ENCODE measurements around the gene CPE. TPM values are rescaled to one million over a fixed set of nuclear protein-coding genes. Genes with fewer than 3 reads are reported as not detected.

The CPE gene
- total RNA-seq, 1 experiment from 2014 or later: 0.92 TPM

GRCh38 chr4:165381821-165382373 is 3.1 kb downstream of the CPE start:
- no peak overlapping the region for H3K27ac ChIP-seq (ENCODE audit: low read length)

GRCh38 chr4:165382640-165383039 is 3.8 kb downstream of the CPE start:
- TF ChIP-seq POLR2AphosphoS5 (IDR thresholded peaks at IDR 0.05; ENCODE audit: low read depth, low read length) (no peak), CTCF (IDR thresholded peaks at IDR 0.05) (no peak), TCF7L2 (IDR thresholded peaks at IDR 0.05; ENCODE audit: low read depth, low read length) (no peak), SIN3A (IDR thresholded peaks at IDR 0.05; ENCODE audit: borderline replicate concordance, insufficient read depth, low read depth, low read length) (no peak)
- TF ChIP-seq, protein P1, sequence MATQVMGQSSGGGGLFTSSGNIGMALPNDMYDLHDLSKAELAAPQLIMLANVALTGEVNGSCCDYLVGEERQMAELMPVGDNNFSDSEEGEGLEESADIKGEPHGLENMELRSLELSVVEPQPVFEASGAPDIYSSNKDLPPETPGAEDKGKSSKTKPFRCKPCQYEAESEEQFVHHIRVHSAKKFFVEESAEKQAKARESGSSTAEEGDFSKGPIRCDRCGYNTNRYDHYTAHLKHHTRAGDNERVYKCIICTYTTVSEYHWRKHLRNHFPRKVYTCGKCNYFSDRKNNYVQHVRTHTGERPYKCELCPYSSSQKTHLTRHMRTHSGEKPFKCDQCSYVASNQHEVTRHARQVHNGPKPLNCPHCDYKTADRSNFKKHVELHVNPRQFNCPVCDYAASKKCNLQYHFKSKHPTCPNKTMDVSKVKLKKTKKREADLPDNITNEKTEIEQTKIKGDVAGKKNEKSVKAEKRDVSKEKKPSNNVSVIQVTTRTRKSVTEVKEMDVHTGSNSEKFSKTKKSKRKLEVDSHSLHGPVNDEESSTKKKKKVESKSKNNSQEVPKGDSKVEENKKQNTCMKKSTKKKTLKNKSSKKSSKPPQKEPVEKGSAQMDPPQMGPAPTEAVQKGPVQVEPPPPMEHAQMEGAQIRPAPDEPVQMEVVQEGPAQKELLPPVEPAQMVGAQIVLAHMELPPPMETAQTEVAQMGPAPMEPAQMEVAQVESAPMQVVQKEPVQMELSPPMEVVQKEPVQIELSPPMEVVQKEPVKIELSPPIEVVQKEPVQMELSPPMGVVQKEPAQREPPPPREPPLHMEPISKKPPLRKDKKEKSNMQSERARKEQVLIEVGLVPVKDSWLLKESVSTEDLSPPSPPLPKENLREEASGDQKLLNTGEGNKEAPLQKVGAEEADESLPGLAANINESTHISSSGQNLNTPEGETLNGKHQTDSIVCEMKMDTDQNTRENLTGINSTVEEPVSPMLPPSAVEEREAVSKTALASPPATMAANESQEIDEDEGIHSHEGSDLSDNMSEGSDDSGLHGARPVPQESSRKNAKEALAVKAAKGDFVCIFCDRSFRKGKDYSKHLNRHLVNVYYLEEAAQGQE (IDR thresholded peaks at IDR 0.05; ENCODE audit: insufficient read depth in 1 of 2, low read depth in 2 of 2, low read length in 1 of 2): no peak
- DNase-seq (ENCODE audit: low read depth, low spot score) (no peak), ATAC-seq (no peak)
- no TSS peak for BruUV-seq (replicated peaks)
- Histone ChIP-seq H3K36me3 (ENCODE audit: control insufficient read depth, insufficient read depth, low read length) (no peaks in the 10 kb centered on the region), H3K27ac (ENCODE audit: low read length) (no peak overlapping the region), H3K4me1 (ENCODE audit: control insufficient read depth, insufficient read depth, low read length) (no peaks in the 10 kb centered on the region), H3K27me3 (ENCODE audit: control insufficient read depth, insufficient read depth, low read length) (peaks cover 8% of the 10 kb centered on the region), H3K9me3 (ENCODE audit: control insufficient read depth, insufficient read depth, low read depth, low read length) (no peaks in the 10 kb centered on the region), H3K4me3 (ENCODE audit: low read depth in 2 of 2, low read length in 2 of 2) (no peak overlapping the region)
- intact Hi-C loops (cut with micrococcal nuclease; ENCODE audit: unreplicated experiment) (no loop called here), in situ Hi-C loops (cut with HindIII; ENCODE audit: low pct_unique_long_range_greater_than_20kb, low sequenced_read_pairs) (no loop called here)
- POLR2A ChIA-PET: no interaction called here
- CTCF ChIA-PET: no interaction called here

More at GRCh38 chr4:165381821-165382373, 3.1 kb downstream of the CPE start:
- BruUV-seq (replicated peaks): no TSS peak
- Histone ChIP-seq H3K36me3 (ENCODE audit: control insufficient read depth, insufficient read depth, low read length) (no peaks in the 10 kb centered on the region), H3K4me1 (ENCODE audit: control insufficient read depth, insufficient read depth, low read length) (no peaks in the 10 kb centered on the region), H3K9me3 (ENCODE audit: control insufficient read depth, insufficient read depth, low read depth, low read length) (no peaks in the 10 kb centered on the region), H3K4me3 (ENCODE audit: low read depth in 2 of 2, low read length in 2 of 2) (no peak overlapping the region), H3K27me3 (ENCODE audit: control insufficient read depth, insufficient read depth, low read length) (peaks cover 12% of the 10 kb centered on the region)
- ChIA-PET CTCF (no interaction called here), POLR2A (no interaction called here)
- in situ Hi-C loops (cut with HindIII; ENCODE audit: low pct_unique_long_range_greater_than_20kb, low sequenced_read_pairs) (no loop called here), intact Hi-C loops (cut with micrococcal nuclease; ENCODE audit: unreplicated experiment) (no loop called here)
- no peak for DNase-seq (ENCODE audit: low read depth, low spot score)
- TF ChIP-seq, protein P1 (IDR thresholded peaks at IDR 0.05; ENCODE audit: insufficient read depth in 1 of 2, low read depth in 2 of 2, low read length in 1 of 2): no peak
- no peak for ATAC-seq

Measured in Panc1 (cell line).